NCI-H510A treated with DMSO at 0.1 percent for 48 hours (cell line): ENCODE measurements around the gene EPHA2.

Source experiments
- DNase-seq: peaks from one replicate; lab custom pipeline; 2025; lab: John Stamatoyannopoulos, UW

The EPHA2 gene

GRCh38 chr1:16134906-16135305 lies 21.0 kb downstream of the EPHA2 start:
- DNase-seq, result no peak

DNA sequence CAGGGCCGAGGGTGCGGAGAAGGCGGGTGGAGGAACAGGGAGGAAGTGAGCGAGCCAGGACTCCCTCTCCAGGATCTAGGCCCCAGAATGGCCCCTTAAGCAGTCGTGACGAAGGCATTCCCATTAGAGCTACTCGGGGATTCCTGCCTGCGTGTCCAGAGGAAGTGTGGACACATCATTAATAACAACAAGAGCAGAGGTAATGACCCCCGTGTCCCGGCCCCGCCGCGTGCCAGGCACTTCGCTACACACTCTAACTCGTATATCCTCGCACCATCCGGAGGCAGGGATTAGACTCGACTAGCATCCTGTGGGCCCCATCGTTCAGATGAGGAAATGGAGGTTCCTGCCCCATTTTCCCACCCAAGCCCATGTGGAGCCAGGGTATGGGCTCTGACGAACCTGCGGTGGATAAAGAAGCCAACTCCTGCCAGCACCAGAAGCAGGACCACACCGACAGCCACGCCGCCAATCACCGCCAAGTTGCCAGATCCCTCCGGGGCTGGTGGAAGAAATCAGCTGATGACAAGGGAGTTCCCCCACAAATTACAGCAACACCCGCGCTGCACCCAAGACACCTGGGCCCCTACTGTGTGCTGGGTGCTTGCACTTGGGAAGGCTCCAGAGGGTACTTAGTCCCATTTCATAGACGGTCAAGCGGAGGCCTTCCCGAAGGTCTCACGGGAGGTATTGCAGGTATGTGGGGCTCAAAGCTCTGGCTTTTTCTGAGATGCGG lies 21.6 kb downstream of the EPHA2 start:
- DNase-seq, result no peak

GRCh38 chr1:16133007-16133961 lies 22.6 kb downstream of the EPHA2 start:
- DNase-seq, result no peak

DNA sequence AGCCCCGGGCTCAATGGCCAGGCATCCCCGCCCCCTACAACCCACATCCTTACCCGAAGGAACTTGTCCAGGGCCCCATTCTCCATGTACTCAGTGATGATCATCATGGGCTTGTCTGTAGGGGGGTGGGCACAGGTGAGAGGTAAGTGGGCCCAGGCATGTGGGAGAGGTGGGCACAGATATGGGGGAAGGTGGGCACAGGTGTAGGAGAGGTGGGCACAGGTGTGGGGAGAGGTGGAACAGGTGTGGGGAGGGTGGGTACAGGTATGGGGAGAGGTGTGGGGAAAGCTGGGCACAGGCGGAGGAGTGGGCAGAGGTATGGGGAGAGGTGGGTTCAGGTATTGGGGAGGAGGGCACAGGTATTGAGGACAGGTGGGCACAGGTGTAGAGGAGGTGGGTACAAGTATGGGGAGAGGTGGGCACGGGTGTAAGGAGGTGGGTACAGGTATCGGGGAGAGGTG lies 23.5 kb downstream of the EPHA2 start:
- no peak for DNase-seq

DNA sequence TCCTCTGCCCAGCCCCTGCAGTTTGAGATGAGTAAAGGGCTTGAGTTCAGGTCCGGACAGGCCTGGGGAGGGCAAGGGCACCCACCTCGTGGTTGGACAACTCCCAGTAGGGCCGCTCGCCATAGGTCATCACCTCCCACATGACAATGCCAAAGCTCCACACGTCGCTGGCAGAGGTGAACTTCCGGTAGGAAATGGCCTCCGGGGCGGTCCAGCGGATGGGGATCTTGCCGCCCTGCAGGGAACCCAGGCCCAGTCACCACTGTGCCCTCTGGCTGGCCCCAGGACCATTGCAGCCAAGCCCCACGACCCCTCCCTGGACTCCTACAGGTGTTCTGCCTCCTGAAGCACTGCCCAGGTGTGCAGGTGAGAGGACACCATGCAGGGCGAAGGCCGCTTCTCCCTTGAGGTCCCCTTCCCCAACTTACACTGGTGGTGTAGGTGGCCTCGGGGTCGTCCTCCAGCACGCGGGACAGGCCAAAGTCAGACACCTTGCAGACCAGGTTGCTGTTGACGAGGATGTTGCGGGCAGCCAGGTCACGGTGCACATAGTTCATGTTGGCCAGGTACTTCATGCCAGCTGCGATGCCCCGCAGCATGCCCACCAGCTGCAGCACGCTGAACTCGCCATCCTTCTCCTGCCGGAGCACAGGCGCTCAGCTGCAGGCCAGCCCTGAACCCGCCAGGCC lies 24.1 kb downstream of the EPHA2 start:
- DNase-seq, result no peak

- no peak for DNase-seq
Measured at GRCh38 chr1:16130827-16131226, 25.0 kb downstream of the EPHA2 start.

- no peak for DNase-seq
Measured at GRCh38 chr1:16129921-16130543, 25.8 kb downstream of the EPHA2 start.

DNA sequence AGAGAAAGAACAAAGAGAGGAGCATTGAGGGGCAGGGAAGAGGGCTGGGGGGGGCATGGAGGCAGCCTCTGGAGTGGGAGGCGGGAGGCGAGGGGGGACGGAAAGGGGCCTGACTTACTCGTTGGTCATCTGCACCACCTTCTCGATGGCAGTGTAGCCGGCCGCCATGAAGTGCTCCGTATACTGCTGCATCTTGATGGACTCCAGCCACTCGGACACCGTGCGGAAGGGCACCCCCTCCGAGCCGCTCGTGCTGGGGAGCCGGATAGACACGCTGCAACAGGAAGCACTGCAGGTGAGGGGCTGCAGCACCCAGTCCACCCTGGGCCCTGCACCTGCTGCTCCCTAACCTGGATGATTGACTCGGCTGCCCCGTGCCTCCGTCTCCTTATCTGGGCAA lies 26.6 kb downstream of the EPHA2 start:
- no peak for DNase-seq

DNA sequence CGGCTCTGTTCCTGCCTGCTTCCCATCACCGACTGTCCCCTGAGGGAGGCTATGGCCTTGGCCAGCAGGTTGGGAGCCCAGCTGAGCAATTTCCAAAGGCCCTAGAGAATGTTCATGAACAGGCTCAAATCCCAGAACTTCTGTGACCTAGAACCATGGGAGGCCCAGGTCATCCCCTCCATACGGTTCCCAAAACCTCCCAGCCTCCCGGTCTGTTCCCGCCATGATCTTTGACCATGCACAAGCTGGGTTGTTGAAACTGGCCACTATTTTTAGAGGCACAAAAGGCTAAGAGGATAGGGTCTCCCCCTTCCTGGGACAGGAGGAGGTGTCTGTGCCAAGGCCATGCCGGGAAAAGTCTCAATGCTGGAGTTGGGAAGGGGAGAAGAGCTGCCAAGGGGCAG lies 27.5 kb downstream of the EPHA2 start:
- no peak for DNase-seq

- no peak for DNase-seq
Measured at GRCh38 chr1:16127676-16128337, 28.1 kb downstream of the EPHA2 start.

DNA sequence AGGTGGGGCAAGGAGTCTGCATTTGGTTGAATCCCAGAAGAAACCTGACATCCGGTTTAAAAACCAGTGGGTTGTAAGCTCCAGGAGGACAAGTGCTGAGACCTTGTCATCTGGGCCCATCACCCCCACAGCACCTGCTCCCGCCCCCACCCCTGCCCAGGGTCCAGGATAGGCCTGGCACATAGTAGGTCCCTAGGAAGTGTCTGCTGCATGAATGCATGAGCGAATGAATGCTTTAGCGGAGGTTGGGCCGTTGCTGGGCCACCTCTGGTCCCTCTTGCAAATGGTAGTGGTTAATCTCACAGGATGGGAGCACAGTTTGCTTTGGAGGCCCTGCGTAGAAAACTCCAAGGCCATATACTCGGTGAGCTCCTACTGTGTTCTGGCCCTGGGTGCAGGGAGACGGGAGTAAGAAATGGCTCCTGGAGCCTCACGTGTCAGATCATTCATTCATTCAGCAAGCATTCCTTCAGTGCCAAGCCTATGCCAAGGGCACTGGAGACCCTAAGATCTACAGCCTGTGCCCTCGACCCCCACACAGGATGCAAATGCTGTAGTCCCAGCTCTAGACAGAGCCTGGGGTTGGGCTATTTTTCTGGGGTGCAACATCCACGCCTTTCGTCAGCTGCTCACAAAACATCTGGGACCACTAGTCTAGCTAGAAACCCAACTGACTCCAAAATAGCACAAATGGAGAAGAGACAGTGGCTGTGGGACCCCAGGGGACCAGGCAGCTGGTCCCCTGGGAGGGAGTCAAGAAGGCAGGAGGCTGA lies 28.9 kb downstream of the EPHA2 start:
- no peak for DNase-seq

GRCh38 chr1:16126160-16126559 lies 29.7 kb downstream of the EPHA2 start:
- no peak for DNase-seq

DNA sequence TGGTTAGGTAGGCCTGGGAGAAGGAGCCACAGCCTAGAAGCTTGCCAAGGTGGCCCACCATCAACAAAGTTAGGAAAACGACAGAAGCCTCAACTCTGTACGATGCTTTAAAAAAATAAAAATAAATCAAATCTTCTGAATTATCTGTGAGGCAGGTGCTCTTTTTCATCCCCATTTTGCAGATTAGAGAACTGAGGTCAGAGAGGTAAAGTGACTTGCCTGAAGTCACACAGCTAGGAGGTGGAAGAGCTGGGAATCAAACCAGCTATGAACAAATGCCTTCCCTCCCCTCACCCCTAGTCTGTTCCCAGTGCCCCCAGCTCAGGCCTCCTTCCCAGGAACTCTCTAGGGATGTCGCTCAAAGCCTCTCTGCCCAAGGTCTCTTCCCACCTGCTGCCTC lies 30.4 kb downstream of the EPHA2 start:
- no peak for DNase-seq

DNA sequence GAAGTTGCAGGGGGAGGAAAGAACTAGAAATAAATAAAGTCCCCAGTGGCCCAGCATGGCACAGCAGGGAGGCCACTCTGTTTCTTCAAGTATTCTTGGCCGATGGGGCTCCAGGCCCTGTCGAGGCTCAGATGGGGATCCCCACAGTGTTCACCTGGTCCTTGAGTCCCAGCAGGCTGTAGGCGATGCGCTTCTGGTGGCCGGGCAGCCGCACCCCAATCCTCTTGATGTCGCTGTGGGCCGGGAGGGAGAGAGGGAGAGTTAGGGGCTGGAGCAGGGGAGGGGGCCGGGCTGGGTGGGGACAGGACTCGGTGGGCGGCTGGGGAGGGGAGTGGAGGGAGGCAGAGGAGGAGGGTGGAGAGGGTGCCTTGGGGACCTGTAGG lies 30.8 kb downstream of the EPHA2 start:
- DNase-seq, result no peak

- DNase-seq, result no peak
Measured at GRCh38 chr1:16124377-16125087, 31.3 kb downstream of the EPHA2 start.

DNA sequence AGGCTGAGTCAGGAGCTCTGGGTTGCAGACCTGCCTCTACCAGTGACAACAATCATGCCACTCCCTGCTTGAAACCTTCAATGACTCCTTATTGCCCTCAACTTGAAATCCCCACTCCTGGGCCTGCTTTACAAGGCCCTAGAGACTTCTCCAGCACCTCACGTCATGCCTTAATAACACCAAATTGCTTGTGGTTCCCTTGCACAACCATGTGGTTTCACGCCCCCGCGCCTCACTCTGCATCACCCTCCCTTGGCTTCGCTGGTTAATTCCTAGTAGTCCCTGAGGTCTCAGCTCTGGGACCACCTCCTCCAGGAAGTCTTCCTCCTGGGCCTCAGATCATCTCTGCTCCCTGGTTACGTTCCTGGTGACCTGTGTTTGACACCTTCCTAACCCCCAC lies 33.0 kb downstream of the EPHA2 start:
- no peak for DNase-seq

- DNase-seq, result no peak
Measured at GRCh38 chr1:16122350-16122881, 33.5 kb downstream of the EPHA2 start.

GRCh38 chr1:16120940-16121410 lies 34.9 kb downstream of the EPHA2 start:
- peak; percentile 99 for DNase-seq

DNA sequence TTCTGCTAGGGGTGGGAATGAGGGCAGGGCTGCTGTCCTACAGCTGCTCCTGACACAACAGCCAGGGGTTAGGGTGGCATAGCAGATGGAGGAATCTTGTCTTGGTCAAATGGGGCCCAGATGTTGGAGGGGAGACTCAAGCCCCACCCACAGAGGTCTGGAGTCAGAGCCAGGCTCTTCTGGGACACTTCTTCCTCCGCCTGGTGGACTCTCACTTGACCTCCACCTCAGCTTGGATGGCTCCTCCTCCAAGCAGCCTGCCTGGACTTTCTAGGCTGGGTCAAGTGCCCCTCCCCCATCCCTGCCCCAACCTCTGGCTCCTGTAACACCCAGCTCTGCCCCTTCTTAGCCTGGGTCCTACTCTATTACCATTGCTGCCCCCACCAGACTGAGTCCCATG lies 35.5 kb downstream of the EPHA2 start:
- DNase-seq, result no peak

GRCh38 chr1:16119926-16120325 lies 35.9 kb downstream of the EPHA2 start:
- no peak for DNase-seq
